TTC549 (cell line): ENCODE results near the gene CMTM6.
"Not testable (repeated sequence)": the region's sequence is repeated elsewhere in the genome, so short reads cannot be mapped to it uniquely, and the experiment has no call there.

Experiments used
- FAIRE-seq: peaks from 2 replicates; lab custom pipeline; 2012; peaks lifted over from hg19 to GRCh38; lab: Jason Lieb, UNC

CMTM6 gene

DNA sequence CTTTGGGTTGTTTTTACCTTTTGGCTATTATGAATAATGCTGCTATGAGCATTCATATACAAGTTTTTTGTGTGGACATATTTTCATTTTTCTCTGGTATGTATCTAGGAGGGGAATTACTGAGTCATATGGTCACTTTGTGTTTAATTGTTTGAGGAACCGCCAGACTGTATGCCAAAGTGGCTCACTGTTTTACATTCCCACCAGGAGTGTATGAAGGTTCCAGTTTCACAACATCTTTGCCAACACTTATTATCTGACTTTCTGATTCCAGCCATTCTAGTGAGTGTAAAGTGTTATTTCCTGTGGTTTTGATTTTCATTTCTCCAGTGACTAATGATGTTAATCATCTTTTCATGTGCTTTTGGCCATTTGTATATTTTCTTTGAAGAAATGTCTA, 59.2 kb downstream of the CMTM6 start:
- FAIRE-seq, result no peak

- no peak for FAIRE-seq
Observed at GRCh38 chr3:32442766-32443165, 59.9 kb downstream of the CMTM6 start.

- FAIRE-seq, result no peak
Observed at GRCh38 chr3:32440611-32441350, 61.9 kb downstream of the CMTM6 start.

DNA sequence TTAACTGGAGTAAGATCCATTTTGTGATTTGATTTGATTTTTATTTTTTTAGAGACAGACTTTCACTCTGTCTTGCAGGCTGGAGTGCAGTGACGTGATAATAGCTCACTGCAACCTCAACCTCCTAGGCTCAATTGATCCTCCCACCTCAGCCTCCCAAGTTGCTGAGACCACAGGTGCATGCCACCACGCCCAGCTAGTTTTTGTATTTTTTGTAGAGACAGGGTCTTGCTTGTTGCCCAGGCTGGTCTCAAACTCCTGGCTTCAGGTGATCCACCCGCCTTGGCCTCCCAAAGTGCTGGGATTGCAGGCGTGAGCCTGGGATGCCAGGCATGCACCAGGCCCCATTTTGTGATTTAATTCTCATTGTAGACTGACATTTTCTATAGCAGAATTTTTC, 63.2 kb downstream of the CMTM6 start:
- FAIRE-seq, result not testable (repeated sequence)

DNA sequence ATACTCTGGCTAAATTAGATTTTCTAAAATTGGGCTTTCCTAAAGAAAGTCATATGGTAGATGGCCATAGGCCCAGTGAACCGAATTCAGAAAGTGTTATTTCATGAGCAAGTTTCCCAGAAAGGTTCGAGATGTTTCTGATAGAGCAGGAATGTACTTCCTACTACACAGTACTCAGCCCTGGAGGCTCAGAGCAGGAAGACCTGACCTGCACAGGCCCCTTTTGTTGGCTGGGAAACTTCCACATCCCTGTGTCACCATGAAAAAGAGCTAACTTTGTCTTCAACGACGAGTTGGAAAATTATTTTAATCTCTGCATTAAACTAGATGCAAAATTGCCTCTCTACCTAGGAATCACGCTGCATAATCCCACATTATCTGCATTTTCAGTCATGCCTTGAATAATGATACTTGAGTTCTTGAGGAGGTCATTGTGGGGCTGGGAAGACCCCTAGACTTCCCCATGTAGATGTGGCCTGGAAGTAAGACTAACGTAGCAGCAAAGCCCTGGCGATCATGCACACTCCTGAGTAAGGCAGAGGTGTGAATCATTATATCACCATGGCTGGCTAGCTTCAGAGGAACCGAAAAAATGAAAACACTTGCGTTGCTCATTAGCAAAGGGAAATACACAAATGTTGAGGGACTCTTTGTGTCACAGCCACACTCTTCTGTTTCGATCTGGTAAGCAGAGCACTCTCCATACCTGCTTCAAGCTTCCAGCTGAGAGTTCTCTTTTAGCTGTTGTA, 63.9 kb downstream of the CMTM6 start:
- FAIRE-seq, result no peak

DNA sequence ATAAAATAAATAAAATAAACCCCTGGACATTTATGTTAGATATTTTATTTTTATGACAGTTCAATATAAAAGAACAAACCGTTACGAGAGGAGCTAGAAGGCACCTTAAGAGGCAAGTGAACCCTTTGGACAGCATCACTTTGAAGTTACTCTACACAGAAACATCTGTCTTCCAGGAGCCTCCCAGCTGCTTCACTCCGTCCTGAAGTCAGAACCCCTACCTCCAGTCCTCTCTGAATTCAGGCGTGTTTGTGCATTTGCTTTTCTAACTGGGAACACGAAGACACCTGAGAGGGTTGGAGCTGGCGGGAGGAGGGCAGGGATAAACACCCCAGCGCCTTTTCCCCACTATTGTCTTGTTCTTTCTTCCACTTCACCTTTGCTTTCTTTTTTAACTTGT, 64.8 kb downstream of the CMTM6 start:
- FAIRE-seq, result no peak

GRCh38 chr3:32436816-32437189, 65.8 kb downstream of the CMTM6 start:
- FAIRE-seq, result no peak

- FAIRE-seq, result no peak
Observed at GRCh38 chr3:32435911-32436815, 66.5 kb downstream of the CMTM6 start.

DNA sequence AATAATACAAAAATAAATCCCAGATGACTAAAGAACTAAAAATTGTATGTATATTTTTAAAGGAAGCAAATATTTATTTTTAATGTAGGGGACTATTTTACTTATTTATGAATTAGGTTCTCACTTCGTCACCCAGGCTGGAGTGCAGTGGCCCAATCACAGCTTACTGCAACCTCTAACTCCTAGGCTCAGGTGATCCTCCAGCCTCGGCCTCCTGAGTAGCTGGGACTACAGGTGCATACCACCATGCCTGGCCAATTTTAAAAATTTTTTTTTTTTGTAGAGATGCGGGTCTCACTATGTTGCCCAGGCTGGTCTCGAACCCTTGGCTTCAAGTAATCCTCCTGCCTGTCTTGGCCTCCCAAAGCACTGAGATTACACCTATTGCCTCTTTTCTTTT, 68.4 kb downstream of the CMTM6 start:
- no peak for FAIRE-seq

DNA sequence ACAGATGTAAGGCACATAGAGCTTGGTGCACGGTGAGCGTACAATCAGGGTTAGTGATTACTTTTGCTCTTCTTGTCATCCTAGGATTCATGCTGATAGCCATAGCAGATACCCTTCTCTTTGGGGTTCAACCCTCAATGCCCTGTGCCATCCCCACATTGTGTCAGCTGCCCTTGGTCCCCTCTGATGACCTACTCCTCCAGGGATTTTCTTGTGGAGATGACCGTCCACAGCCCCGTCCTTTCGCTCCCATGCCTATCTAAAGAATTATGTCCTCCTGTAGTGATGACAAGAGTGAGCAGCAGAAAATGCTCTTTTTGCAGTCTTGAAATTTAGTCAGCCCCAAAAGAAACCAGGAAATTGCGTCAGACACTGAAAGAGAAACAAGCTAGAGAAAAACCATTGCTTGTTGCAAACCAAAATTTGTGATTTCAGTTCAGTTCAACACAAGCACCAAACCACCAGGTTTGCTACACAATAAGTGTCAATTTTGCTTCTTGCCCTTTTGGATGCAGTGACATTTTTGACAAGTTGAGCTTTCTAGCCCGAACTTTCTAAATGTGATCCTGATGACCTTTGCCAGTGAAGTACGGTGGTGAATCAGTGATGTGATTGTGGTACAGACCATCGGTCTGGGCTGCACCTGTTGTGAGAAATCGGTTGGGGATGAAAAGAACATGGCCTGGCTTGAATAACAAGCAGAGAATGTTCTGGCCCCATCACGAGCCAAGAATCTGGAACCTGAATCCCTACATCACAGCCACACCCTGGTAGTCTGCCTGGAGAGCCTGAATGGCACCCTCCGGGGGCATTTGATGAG, 69.7 kb downstream of the CMTM6 start:
- no peak for FAIRE-seq

- no peak for FAIRE-seq
Observed at GRCh38 chr3:32432045-32432710, 70.5 kb downstream of the CMTM6 start.

DNA sequence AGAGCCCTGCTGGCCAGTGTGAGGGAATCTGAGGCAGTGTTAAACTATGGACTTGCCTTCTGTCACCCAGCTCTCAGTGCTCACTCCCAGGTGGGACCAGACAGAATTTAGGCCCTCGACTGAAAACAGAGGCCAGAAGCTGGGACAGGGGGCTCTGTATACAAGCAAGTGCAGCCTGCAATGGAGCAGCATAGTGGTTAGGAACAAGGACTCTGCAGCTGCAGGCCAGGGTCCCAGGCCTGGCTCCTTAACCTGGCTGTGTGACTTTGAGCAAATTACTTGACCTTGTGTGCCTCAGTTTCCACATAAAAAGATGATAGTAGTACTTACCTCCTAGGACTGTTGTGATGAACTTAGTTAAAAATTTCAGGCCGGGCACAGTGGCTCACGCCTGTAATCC, 71.2 kb downstream of the CMTM6 start:
- no peak for FAIRE-seq
